HG02642 (cell line): ENCODE data around the gene CCT6A.
"Not testable (repeated sequence)": the region's sequence is repeated elsewhere in the genome, so short reads cannot be mapped to it uniquely, and the experiment has no call there.

Experiments used
- ATAC-seq: cut with Tn5 transposase; IDR thresholded peaks from one replicate; pipeline ENCODE4 v1.9.1; 2021; ENCODE audit warnings: mild to moderate bottlenecking; ENCODE audit not compliant: unreplicated experiment, poor library complexity

Gene CCT6A

DNA sequence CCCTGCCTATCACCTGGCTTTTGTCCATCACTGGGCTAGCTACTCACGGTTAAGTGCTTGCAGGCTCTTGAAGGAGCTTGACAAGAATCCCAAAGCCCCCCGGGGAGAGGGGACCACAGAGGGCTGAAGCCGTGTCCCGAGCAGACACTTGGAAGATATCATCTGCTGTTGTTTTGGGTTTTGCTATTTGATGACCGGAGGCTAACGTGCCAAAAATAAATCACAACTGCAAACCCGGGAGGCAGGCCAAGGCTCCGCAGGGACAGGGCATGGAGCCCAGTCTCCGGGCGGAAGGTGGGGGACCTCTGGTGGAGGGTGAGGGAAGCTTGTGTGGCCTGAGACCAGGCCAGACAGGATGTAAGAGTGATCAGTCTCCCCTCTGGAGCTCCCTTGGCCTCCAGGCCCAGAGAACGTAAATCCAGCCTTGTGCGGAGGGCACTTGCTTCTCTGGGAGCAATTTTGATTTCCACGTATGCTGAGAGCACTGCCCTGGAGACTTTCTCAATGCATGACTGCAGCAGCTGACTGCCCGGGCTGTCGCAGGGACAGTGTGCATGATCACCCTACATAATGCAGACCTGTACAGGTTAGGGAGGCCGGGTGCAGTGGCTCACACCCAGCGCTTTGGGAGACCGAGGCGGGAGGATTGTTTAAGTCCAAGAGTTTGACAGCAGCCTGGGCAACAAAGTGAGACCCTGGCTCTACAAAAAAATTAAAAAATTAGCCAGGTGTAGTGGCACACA, 41.4 kb downstream of the CCT6A start, which contains the start of gene PHKG1:
Gene PHKG1, minus strand, starts transcription at position 164 of the 743 bp plus-strand sequence. CDS start 4,011 bp downstream, outside the sequence.
- no peak for ATAC-seq

DNA sequence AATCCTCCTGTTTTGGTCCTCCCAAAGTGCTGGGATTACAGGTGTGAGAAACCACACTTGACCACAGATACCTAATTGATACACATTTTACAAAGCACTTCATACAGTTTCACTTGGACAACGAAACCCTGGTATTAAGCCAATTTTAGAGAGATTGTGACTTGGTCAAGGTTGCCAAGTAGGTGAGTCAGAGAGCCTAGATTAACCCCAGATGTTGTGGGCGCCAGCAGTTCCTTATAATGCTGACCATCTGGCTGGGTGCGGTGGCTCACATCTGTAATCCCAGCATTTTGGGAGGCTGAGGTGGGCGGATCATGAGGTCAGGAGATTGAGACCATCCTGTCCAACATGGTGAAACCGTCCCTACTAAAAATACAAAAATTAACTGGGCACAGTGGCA, 46.1 kb downstream of the CCT6A start:
- ATAC-seq, result no peak

DNA sequence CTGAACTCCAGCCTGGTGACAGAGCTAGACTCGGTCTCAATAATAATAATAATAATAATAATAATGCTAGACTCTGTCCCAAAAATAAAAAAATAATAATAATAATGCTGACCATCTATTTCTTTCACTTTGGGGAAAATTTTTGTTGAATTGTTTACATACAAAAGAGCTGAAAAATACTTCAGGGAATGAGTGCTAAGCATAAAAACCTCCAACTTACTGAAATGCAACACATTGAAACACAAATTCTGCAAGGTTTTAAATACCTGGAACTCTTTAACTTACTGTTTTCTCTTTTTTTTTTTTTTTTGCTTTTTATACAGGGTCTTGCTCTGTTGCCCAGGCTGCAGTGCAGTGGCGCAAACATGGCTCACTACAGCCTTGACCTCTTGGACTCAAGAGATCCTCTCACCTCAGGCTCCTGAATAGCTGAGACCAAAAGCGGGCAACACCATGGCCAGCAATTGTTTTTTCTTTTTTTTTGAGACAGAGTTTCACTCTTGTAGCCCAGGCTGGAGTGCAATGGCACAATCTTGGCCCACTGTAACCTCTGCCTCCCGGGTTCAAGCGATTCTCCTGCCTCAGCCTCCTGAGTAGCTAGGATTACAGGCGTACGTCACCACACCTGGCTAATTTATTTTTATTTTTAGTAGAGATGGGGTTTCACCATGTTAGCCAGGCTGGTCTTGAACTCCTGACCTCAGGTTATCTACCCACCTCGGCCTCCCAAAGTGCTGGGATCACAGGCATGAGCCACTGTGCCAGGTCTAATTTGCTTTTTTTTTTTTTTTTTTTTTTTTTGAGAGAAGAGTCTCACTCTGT, 46.8 kb downstream of the CCT6A start:
- ATAC-seq, result not testable (repeated sequence)

DNA sequence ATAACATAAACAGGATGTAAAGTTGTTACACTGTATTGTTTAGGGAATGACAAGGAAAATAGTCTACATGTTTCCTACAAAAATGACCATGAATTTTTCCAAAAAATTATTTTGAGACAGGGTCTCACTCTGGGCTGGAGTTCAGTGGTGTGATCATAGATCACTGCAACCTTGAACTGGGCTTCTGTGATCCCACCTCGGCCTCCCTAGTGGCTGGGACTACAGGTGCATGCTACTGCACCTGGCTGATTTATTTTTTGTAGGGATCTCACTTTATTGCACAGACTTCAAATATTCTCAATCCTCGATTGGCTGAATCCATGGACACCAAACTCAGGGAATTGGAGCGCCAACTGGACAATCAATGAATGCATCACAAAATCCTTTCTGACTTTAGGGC, 48.1 kb downstream of the CCT6A start:
- ATAC-seq, result no peak

DNA sequence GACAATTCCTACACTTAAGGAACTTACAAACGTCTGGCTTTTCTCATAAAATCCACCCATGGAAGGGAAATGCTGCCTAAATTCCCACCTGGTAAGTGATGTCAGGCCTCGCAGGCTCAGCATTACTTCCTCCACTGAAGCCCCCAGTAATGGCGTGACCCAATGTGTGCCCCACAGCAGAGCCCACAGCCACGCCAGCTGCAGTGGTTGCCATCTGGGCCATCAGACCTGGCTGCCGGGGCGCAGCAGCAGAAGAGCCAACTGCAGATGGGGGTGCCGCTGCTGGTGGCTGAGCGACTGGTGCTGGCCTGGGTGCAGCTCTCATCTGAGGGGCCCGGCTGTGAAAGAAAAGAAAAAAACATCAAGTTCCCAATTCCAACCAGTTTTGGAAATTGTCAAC, 52.6 kb downstream of the CCT6A start:
- not testable (repeated sequence) for ATAC-seq

DNA sequence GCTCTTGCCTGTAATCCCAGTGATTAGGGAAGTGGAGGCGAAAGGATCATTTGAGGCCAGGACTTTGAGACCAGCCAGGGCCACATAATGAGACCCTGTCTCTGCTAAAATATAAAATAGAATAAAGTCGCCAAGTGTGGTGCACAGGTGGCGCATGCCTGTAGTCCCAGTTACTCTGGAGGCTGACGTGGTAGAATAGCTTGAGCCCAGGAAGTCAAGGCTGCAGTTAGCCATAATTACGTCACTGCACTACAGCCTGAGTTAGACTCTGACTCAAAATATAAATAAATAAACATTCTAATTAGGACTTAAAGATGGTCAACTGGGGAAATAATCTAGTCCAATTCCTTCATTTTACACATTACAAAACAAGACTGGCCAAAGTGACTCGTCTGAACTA, 53.9 kb downstream of the CCT6A start:
- no peak for ATAC-seq

DNA sequence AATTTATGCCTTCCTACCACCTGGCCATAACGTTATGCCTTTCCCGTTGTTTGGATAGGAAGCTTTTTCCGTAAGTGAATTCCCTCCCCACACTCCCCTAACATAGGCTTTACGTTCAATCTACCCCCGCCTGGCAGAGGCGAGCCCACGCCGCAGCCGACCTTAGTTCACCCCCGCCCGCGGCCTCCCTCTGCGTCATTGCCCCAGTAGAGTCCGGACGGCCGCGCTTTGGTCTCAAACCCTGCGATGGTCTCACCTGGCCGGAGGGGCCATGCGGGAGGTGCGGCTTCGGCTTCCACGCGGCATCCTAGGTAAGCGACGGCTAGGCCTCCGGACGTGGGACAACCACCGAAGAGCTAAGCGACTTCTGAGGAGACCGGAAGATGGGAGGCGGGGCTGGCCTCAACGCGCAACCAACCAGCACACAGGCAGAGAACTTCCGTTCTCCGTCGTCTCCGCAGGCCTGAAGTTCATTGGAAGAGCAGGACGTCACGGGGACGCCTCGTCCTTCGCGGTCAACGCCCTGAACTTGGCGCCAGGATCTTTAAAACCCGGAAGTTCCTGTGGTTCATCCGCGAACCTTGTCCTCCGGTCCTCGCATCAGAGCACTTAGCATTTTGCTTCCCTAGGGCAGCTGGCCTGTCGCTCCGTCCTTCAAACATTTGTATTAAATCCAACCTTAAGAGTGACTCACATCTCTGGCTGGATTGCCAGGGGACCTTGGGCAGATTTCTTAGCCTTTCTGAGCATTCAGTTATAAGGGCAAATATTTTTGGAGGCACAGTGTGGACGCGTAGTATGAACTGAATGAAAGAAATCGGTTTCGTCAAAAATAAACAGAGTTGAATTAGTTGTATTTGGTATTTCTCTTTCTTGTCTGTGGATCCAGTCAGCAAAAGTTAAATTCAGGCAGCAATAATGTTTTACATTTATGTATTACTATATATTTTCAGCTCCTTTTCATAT, 54.8 kb downstream of the CCT6A start, which contains the start of gene CHCHD2:
Gene CHCHD2, minus strand, starts transcription at position 369 of the 966 bp plus-strand sequence. Its CDS starts 63 bp downstream, at position 306.
- ATAC-seq, result peak; percentile 100

DNA sequence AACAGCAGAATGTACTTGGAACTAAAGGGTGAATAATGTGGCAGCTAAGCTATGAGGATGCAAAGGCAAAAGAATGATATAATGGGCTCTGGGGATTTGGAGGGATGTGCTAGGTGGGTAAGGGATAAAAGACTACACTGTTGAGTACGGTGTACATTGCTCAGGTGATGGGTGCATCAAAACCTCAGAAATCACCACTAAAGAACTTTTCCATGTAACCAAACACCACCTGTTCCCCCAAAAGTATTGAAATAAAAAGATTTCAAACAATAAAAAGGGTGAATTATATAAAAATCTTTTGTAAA, 56.3 kb downstream of the CCT6A start:
- ATAC-seq, result no peak

DNA sequence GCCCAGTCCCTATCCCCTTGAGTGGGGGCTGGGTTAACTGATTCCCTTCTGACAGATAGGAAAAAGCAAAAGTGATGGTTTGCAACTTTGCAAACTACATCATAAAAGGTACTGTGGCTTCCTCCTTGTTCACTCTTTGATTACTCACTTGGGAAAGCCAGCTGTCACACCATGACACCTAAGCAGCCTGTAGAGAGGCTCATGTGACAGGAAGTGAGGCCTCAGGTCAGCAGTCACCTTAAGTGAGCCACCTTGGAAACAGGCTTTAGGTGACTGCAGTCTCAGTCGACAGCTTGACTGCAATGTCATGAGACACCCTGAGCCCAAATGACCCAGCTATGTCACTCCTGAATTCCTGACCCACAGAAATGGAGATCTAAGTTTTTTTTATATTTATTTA, 59.0 kb downstream of the CCT6A start:
- ATAC-seq, result no peak

DNA sequence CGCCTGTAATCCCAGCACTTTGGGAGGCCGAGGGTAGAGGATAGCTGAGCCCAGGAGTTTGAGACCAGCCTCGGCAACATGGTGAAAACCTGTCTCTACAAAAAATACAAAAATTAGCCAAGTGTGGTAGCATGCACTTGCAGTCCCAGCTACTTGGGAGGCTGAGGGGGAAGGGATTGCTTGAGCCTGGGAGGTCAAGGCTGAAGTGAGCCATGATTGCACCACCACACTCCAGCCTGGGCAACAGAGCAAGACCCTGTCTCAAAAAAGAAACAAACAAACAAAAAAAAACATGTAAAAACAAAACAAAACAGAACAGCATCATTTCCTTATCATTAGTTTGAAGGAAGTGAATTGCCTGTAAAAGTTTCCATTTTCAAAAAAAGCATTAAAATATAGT, 60.7 kb downstream of the CCT6A start:
- not testable (repeated sequence) for ATAC-seq
